Nephron (organoid): ENCODE results near the gene CSN2.

Experiments
- H3K27ac Mint-ChIP-seq, 3 experiments: 2 replicates each; pipeline ENCODE4 v1.8.0; 2020; ENCODE audit warnings: mixed read lengths in 3 of 3, mild to moderate bottlenecking in 2 of 3, moderate library complexity in 1 of 3
- H3K27me3 Mint-ChIP-seq: 2 replicates; pipeline ENCODE4 v1.8.0; 2021; ENCODE audit warnings: low read depth, mild to moderate bottlenecking, moderate library complexity, mixed read lengths
- H3K36me3 Mint-ChIP-seq: 2 replicates; pipeline ENCODE4 v1.8.0; 2020; ENCODE audit warnings: low read depth, mixed read lengths
- H3K4me1 Mint-ChIP-seq: 2 replicates; pipeline ENCODE4 v1.8.0; 2020; ENCODE audit warnings: mixed read lengths
- H3K4me3 Mint-ChIP-seq, 3 experiments: 2 replicates each; pipeline ENCODE4 v1.8.0; 2020; ENCODE audit warnings: mild to moderate bottlenecking in 3 of 3, mixed read lengths in 3 of 3, moderate library complexity in 2 of 3
- H3K9me3 Mint-ChIP-seq: 2 replicates; pipeline ENCODE4 v1.8.0; 2020; ENCODE audit warnings: mixed read lengths
- TF ChIP-seq, protein P1 (sequence below), 3 experiments: fragments of 200-600 bp; sonication (generic); IDR thresholded peaks; one replicate each; pipeline ENCODE4 v1.5.0; 2021; ENCODE audit warnings: antibody characterized with exemption in 3 of 3; ENCODE audit not compliant: unreplicated experiment in 3 of 3

CSN2 gene

DNA sequence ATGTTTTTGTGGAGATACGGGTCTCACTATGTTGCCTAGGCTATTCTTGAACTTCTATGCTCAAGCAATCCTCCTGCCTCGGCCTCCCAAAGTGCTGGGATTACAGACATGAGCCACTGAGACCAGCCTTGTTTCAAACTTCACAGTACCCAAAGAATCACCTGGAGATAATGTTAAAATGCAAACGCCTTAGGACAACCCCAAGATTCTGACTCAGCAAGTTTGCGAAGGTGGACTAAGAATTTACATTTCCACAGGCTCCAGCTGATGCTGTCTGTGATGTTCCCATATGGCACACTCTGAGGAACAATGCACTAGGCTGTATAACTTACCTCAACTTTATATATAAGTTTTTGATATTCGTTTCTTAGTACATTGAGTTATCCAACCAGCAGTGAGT lies 29.3 kb upstream of the CSN2 start:
- H3K27me3 Mint-ChIP-seq = no peaks in the 10 kb centered on the region
- no peaks in the 10 kb centered on the region for H3K4me1 Mint-ChIP-seq
- no peaks in the 10 kb centered on the region for H3K36me3 Mint-ChIP-seq
- H3K4me3 Mint-ChIP-seq = no peak overlapping the region
- H3K27ac Mint-ChIP-seq = no peak overlapping the region
- H3K9me3 Mint-ChIP-seq = no peaks in the 10 kb centered on the region
- TF ChIP-seq, protein P1, sequence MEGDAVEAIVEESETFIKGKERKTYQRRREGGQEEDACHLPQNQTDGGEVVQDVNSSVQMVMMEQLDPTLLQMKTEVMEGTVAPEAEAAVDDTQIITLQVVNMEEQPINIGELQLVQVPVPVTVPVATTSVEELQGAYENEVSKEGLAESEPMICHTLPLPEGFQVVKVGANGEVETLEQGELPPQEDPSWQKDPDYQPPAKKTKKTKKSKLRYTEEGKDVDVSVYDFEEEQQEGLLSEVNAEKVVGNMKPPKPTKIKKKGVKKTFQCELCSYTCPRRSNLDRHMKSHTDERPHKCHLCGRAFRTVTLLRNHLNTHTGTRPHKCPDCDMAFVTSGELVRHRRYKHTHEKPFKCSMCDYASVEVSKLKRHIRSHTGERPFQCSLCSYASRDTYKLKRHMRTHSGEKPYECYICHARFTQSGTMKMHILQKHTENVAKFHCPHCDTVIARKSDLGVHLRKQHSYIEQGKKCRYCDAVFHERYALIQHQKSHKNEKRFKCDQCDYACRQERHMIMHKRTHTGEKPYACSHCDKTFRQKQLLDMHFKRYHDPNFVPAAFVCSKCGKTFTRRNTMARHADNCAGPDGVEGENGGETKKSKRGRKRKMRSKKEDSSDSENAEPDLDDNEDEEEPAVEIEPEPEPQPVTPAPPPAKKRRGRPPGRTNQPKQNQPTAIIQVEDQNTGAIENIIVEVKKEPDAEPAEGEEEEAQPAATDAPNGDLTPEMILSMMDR (IDR thresholded peaks at IDR 0.05; ENCODE audit: unreplicated experiment in 3 of 3) = no peak

- Mint-ChIP-seq H3K36me3 (no peaks in the 10 kb centered on the region), H3K9me3 (no peaks in the 10 kb centered on the region), H3K4me3 (no peak overlapping the region), H3K27ac (no peak overlapping the region), H3K4me1 (no peaks in the 10 kb centered on the region), H3K27me3 (no peaks in the 10 kb centered on the region)
- TF ChIP-seq, protein P1 (IDR thresholded peaks at IDR 0.05; ENCODE audit: unreplicated experiment in 3 of 3) = no peak
These were observed 25.5 kb upstream of the CSN2 start for GRCh38 chr4:69991016-69991415.

DNA sequence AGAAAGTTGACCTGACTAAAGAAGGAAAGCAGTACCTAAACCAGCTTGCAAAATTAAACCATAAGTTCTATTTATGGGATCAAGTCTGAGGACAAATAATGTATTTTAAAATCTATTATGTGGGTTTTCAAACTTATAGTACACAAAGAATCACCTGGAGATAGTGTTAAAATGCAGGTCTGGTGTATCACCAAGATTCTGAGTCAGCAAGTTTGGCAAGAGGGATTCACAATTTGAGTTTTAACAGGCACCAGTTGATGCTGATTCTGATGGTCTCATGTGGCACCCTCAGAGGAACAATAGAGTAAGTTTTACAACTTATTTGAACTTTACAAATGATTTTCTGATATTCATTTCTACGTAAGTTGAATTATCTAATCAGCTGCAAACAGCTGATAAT lies 21.1 kb upstream of the CSN2 start:
- H3K4me3 Mint-ChIP-seq = no peak overlapping the region
- H3K4me1 Mint-ChIP-seq = peaks cover 9% of the 10 kb centered on the region
- no peaks in the 10 kb centered on the region for H3K36me3 Mint-ChIP-seq
- H3K9me3 Mint-ChIP-seq = no peaks in the 10 kb centered on the region
- no peak overlapping the region for H3K27ac Mint-ChIP-seq
- no peaks in the 10 kb centered on the region for H3K27me3 Mint-ChIP-seq
- TF ChIP-seq, protein P1 (IDR thresholded peaks at IDR 0.05; ENCODE audit: unreplicated experiment in 3 of 3) = no peak

GRCh38 chr4:69984030-69984443 lies 18.5 kb upstream of the CSN2 start:
- no peaks in the 10 kb centered on the region for H3K36me3 Mint-ChIP-seq
- H3K4me3 Mint-ChIP-seq = peak overlapping the region in 1 of 3 experiments; percentile 1
- peaks cover 9% of the 10 kb centered on the region for H3K4me1 Mint-ChIP-seq
- H3K27me3 Mint-ChIP-seq = no peaks in the 10 kb centered on the region
- TF ChIP-seq, protein P1 (IDR thresholded peaks at IDR 0.05; ENCODE audit: unreplicated experiment in 3 of 3) = no peak
- H3K27ac Mint-ChIP-seq = peak overlapping the region; percentile 67 to 86 (median 86)
- no peaks in the 10 kb centered on the region for H3K9me3 Mint-ChIP-seq

DNA sequence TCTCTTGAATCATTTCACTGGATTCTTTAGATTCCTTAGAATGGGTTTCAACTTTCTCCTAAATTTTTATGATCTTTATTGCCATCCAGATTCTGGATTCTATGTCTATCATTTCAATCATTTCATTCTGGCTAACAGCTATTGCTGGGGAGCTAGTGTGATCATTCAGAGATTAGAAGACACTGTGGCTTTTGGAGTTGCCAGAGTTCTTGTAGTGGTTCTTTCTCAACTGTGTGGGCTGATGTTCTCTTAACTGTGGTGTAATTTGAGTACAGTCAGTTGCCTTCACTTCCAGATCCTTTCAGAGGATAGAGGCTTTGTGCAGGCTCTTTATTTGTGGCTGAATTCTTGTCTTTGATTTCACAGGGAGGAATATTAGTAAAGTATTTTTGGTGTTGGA lies 12.1 kb upstream of the CSN2 start:
- Mint-ChIP-seq H3K4me3 (no peak overlapping the region), H3K36me3 (no peaks in the 10 kb centered on the region), H3K27ac (peak overlapping the region in 1 of 3 experiments; percentile 39), H3K27me3 (no peaks in the 10 kb centered on the region), H3K4me1 (peaks cover 18% of the 10 kb centered on the region), H3K9me3 (no peaks in the 10 kb centered on the region)
- TF ChIP-seq, protein P1 (IDR thresholded peaks at IDR 0.05; ENCODE audit: unreplicated experiment in 3 of 3) = no peak

DNA sequence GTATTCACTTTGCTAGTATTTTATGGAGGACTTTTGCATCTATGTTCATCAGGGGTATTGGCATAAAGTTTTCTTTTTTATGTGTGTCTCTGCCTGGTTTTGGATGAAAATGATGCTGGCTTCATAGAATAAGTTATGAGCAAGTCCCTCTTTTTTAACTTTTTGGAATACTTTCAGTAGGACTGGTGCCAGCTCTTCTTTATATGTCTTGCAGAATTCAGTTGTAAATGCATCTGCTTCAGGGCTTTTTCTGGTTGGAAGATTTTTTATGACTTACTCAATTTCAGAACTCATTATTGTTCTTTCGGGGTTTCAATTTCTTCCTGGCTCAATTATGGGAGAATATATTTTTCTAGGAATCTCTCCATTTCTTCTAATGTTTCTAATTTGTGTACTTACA lies 9.1 kb upstream of the CSN2 start:
- TF ChIP-seq, protein P1 (IDR thresholded peaks at IDR 0.05; ENCODE audit: unreplicated experiment in 3 of 3) = no peak
- Mint-ChIP-seq H3K4me3 (no peak overlapping the region), H3K27me3 (no peaks in the 10 kb centered on the region), H3K4me1 (peaks cover 18% of the 10 kb centered on the region), H3K9me3 (no peaks in the 10 kb centered on the region), H3K36me3 (no peaks in the 10 kb centered on the region), H3K27ac (peak overlapping the region in 2 of 3 experiments; percentile 27 to 62)
